Measurements from ENCODE around the gene PNLIPRP2.

PNLIPRP2 gene

GRCh38 chr10:116611153-116611545, 9.6 kb upstream of the PNLIPRP2 start:
- Histone ChIP-seq H3K4me3 (replicated peaks; ENCODE audit: insufficient read depth, low read length) (no peak overlapping the region), H3K27ac (replicated peaks) (no peak overlapping the region), H3K27me3 (ENCODE audit: insufficient read depth, poor library complexity, severe bottlenecking) (no peaks in the 10 kb centered on the region)
- TF ChIP-seq, protein P1, sequence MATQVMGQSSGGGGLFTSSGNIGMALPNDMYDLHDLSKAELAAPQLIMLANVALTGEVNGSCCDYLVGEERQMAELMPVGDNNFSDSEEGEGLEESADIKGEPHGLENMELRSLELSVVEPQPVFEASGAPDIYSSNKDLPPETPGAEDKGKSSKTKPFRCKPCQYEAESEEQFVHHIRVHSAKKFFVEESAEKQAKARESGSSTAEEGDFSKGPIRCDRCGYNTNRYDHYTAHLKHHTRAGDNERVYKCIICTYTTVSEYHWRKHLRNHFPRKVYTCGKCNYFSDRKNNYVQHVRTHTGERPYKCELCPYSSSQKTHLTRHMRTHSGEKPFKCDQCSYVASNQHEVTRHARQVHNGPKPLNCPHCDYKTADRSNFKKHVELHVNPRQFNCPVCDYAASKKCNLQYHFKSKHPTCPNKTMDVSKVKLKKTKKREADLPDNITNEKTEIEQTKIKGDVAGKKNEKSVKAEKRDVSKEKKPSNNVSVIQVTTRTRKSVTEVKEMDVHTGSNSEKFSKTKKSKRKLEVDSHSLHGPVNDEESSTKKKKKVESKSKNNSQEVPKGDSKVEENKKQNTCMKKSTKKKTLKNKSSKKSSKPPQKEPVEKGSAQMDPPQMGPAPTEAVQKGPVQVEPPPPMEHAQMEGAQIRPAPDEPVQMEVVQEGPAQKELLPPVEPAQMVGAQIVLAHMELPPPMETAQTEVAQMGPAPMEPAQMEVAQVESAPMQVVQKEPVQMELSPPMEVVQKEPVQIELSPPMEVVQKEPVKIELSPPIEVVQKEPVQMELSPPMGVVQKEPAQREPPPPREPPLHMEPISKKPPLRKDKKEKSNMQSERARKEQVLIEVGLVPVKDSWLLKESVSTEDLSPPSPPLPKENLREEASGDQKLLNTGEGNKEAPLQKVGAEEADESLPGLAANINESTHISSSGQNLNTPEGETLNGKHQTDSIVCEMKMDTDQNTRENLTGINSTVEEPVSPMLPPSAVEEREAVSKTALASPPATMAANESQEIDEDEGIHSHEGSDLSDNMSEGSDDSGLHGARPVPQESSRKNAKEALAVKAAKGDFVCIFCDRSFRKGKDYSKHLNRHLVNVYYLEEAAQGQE (IDR thresholded peaks at IDR 0.05; ENCODE audit: insufficient replicate concordance, low read depth): no peak
- TF ChIP-seq GABPA (IDR thresholded peaks at IDR 0.05; ENCODE audit: low read depth) (no peak), SPI1 (IDR thresholded peaks at IDR 0.05; ENCODE audit: borderline replicate concordance, low read depth) (no peak), POLR2AphosphoS5 (IDR thresholded peaks at IDR 0.05; ENCODE audit: low read depth) (no peak), CTCF (IDR thresholded peaks at IDR 0.05; ENCODE audit: insufficient read depth, low read length) (no peak)
- DNase-seq (ENCODE audit: low read depth in 1 of 2, low spot score in 1 of 2): no peak

- H3K27ac ChIP-seq (replicated peaks): no peak overlapping the region
These were observed 8.5 kb upstream of the PNLIPRP2 start for GRCh38 chr10:116612107-116612769.

GRCh38 chr10:116613471-116613870, 7.3 kb upstream of the PNLIPRP2 start:
- H3K4me3 ChIP-seq (replicated peaks; ENCODE audit: insufficient read depth, low read length): no peak overlapping the region
- H3K27ac ChIP-seq (replicated peaks): no peak overlapping the region
- DNase-seq (ENCODE audit: low read depth in 1 of 2, low spot score in 1 of 2): no peak
- no peaks in the 10 kb centered on the region for H3K27me3 ChIP-seq (ENCODE audit: insufficient read depth, poor library complexity, severe bottlenecking)
- TF ChIP-seq, protein P1 (IDR thresholded peaks at IDR 0.05; ENCODE audit: insufficient replicate concordance, low read depth): no peak
- TF ChIP-seq POLR2AphosphoS5 (IDR thresholded peaks at IDR 0.05; ENCODE audit: low read depth) (no peak), GABPA (IDR thresholded peaks at IDR 0.05; ENCODE audit: low read depth) (no peak), CTCF (IDR thresholded peaks at IDR 0.05; ENCODE audit: insufficient read depth, low read length) (no peak), SPI1 (IDR thresholded peaks at IDR 0.05; ENCODE audit: borderline replicate concordance, low read depth) (no peak)

More at GRCh38 chr10:116612107-116612769, 8.5 kb upstream of the PNLIPRP2 start:
- no peaks in the 10 kb centered on the region for H3K27me3 ChIP-seq (ENCODE audit: insufficient read depth, poor library complexity, severe bottlenecking)
- TF ChIP-seq SPI1 (IDR thresholded peaks at IDR 0.05; ENCODE audit: borderline replicate concordance, low read depth) (no peak), GABPA (IDR thresholded peaks at IDR 0.05; ENCODE audit: low read depth) (no peak), POLR2AphosphoS5 (IDR thresholded peaks at IDR 0.05; ENCODE audit: low read depth) (no peak), CTCF (IDR thresholded peaks at IDR 0.05; ENCODE audit: insufficient read depth, low read length) (no peak)
- TF ChIP-seq, protein P1 (IDR thresholded peaks at IDR 0.05; ENCODE audit: insufficient replicate concordance, low read depth): no peak
- no peak for DNase-seq (ENCODE audit: low read depth in 1 of 2, low spot score in 1 of 2)
- no peak overlapping the region for H3K4me3 ChIP-seq (replicated peaks; ENCODE audit: insufficient read depth, low read length)

All from HL-60 (cell line).